GM18519 (cell line): ENCODE results near the gene GNB1L.

Experiments
- ATAC-seq: cut with Tn5 transposase; IDR thresholded peaks from one replicate; pipeline ENCODE4 v1.9.1; 2021; ENCODE audit warnings: mild to moderate bottlenecking, moderate library complexity; ENCODE audit not compliant: unreplicated experiment, low FRiP score

The GNB1L gene

DNA sequence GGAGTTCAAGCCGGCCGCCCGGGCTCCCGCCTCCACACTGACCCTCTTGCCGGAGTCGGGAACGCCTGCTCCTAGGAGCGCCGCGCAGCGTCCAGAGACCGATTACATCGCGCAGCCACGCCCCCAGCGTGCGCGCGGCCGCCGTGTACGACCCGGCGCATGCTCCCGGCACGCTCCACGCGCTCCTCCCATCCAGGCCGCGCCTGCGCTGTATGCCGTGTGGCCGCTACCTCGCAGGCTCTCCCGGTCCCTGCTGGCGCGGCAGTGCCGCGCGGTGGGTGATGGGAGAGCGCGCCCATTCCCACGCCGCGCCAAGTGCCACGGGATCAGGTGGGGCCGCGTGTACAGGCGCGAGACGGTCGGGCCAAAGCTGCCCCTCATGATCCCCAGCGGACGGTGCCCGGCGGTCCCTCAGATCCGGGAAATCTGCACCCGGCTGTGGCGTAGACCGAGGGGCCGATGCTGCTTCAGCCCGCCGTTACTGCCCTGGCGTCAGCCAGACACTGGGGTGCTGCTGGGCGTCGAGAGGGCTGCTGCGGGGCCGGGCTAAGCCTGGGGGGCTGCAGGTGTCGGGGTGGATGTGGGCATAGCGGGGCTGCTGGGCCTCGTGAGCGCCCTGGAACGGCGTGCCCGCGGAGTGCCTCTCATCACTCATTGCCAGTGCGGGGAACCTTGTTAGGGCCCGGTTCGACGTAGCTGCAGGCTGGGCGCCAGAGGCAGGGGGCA lies at the start of gene GNB1L, which contains the start of gene RTL10:
Gene GNB1L, minus strand, starts transcription at position 97 of the 726 bp plus-strand sequence. CDS start 33,519 bp downstream, outside the sequence.
Gene RTL10, minus strand, starts transcription at position 97 of the 726 bp plus-strand sequence. CDS start 2,613 bp downstream, outside the sequence.
- ATAC-seq: peak; percentile 74

- ATAC-seq: no peak
Measured at GRCh38 chr22:19904174-19904856, 49.6 kb upstream of the GNB1L start.

DNA sequence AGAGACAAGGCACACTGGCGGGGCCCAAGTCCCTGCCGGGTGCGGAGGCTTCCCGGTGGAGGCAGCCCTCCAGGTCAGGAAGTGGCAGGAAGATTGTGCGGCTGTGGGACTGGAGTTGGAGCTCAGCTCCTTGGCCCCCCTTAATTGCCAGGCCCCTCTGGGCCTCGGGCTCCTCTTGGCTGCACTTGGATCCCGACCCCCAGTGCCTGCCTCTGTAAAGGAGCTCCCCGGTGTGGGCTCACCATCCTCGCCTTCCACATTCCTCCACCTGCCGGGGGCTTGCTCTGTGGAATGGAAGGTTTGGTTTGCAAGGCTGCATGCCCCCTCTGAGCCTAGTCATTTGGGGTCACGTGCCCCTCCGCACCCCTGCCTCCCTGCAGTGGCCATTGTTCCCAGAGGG lies 48.8 kb upstream of the GNB1L start:
- no peak for ATAC-seq

- ATAC-seq: no peak
Measured at GRCh38 chr22:19903031-19903430, 48.4 kb upstream of the GNB1L start.

- no peak for ATAC-seq
Measured at GRCh38 chr22:19902245-19902715, 47.6 kb upstream of the GNB1L start.

- ATAC-seq: no peak
Measured at GRCh38 chr22:19901577-19902244, 47.0 kb upstream of the GNB1L start.

GRCh38 chr22:19900707-19901436 lies 46.2 kb upstream of the GNB1L start:
- no peak for ATAC-seq

DNA sequence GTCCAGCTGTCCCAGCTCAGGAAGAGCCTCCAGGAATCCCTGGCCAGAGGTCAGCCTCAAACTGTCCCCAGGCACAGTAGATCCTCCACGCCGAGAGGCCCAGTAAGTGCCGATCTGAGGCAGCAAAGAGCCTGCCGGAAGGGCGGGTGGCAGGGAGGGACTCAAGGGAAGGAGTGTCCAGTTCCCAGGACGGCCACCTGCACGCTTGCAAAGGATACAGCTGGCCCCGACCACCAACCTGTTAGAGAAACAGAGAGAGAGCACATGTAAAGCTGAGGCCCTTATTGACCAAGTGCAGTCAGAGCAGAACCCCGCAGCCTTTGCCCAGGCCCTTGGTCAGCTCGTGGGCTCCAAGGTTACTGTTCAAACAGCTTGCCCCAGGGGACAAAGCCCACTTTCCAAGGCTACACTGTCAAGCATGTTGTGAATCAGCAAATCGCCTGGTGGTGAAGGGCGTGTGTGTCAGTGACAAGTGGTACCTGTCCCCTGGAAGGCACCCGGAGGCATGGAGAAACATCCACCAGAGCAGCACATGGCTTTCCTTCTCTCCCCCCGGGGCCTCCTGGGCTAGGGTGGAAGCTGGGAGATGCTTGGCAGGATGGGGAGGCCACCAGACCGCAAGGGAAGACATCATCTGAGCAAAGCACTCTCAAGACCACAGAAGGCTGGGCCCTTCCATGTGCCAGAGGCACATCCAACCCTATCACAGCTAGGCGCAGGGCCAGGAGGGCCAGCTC lies 44.3 kb upstream of the GNB1L start:
- ATAC-seq: no peak

DNA sequence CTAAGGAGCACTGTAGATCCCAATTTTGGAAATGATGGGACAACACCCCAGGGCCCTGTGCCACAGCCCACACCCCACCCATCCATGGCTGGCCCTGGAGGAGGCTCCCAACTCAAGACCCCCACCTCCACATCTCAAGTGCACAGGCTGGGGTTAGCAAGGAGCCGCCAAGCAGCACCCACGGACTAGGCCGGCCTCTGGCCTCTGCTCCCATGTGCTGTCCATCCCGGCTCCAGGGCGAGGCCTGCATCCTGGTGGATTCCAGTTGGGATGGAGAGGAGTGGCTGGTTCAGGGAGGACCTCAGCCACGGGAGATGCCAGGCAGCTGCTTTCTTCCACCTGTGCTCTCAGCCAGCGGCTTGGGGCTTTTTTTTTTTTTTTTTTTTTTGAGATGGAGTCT lies 43.5 kb upstream of the GNB1L start:
- no peak for ATAC-seq

DNA sequence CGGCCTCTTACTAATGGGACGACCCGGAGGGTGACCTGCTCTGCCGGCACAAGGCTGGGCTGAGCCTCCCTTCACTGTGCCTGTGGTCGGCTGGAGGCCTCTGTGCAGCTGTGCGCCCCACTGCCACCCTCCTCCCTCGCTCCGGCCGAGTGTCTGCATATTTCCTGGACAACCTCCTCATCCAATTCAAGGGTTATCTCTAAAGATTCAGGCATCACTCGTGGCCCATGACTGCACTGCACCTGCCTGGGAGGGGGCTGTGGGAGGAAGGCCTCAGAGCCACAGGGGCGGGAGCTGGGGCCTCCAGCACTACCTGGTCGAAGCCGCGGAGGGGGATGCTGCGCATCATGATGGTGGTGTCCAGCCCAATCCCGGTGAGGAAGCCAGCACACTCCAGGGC lies 43.1 kb upstream of the GNB1L start:
- ATAC-seq: no peak

GRCh38 chr22:19896665-19897355 lies 42.1 kb upstream of the GNB1L start:
- ATAC-seq: no peak

DNA sequence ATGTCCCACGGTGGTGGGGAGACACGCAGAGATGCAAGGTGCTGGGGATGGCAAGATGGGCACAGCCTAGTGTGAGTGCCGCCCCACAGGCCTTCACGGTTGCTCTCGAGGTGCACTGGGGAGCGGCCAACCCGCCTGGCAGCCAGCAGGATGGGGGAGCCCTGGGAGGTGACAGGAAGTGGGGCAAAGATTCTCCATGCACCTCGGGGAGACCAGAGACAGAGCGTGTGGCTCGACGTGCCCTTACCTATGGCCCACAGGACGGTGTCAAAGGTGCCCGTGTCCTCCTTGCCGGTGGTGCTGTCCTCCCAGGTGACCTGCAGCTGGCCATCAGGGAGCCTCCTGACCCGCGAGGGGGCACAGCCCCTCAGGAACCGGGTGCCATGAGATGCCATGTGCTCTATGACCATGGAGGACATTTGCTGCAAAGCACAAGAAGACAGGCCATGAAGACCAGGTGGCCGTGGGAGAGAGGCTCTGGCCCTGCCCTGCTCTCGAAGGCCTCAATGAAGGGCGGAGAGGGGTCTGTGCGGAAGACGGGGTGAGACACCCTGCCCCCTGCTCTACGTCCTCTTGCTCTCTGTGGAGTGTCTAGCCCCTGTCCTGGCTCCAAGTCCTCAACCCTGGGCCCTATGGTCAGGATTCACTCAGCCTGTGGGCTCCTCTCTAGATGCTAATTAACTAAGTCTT lies 40.6 kb upstream of the GNB1L start:
- no peak for ATAC-seq

- no peak for ATAC-seq
Measured at GRCh38 chr22:19893363-19893762, 38.7 kb upstream of the GNB1L start.

DNA sequence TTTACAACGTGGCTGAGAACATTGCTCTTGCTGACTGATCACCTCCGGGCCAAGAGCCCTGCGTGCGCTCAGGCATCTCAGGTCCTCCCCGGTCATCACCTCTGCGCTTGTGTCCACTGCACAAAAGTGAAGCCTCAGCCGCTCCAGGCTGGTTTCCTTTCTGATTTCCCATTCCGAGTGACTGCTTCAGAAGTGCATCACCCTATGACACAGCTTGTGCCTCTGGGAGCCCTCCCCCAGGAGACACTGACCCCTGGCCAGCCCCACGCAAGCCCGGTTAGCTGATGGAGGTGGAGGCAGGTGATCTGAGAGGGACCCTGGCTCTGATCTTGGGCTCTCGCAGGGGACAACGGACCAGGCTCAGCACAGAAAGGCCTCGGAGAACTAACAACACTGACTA lies 38.3 kb upstream of the GNB1L start:
- no peak for ATAC-seq

GRCh38 chr22:19892257-19892879 lies 37.7 kb upstream of the GNB1L start:
- ATAC-seq: no peak

- no peak for ATAC-seq
Measured at GRCh38 chr22:19891317-19892256, 36.9 kb upstream of the GNB1L start.
